ENCODE data around the gene MYO1B. TPM values are rescaled to one million over a fixed set of nuclear protein-coding genes. Genes with fewer than 3 reads are reported as not detected.

The MYO1B gene
- total RNA-seq, 1 experiment from 2014 or later, result 43.2 TPM

- no peak overlapping the region for H3K27ac Mint-ChIP-seq
- Histone ChIP-seq H2BK120ac (ENCODE audit: low read depth, low read length, poor library complexity, severe bottlenecking) (no peak overlapping the region), H3K18ac (ENCODE audit: insufficient read length, low read depth, low read length) (no peak overlapping the region), H3K23ac (ENCODE audit: insufficient read length, low read depth, low read length) (peak overlapping the region; percentile 97), H4K20me1 (ENCODE audit: control insufficient read depth, insufficient read depth, insufficient read length) (no peaks in the 10 kb centered on the region), H4K5ac (ENCODE audit: insufficient read length, low read depth, low read length) (no peak overlapping the region), H3T11ph (ENCODE audit: low read length) (no peak overlapping the region), H4K8ac (replicated peaks; ENCODE audit: insufficient read length, low read depth, low read length) (no peak overlapping the region), H3K56ac (ENCODE audit: insufficient read length, low read depth, low read length) (no peak overlapping the region), H3K4ac (ENCODE audit: low read depth, low read length) (no peak overlapping the region), H2AFZ (ENCODE audit: low read length) (no peak overlapping the region), H3K9me3 (ENCODE audit: control insufficient read depth, low read depth, low read length) (no peaks in the 10 kb centered on the region), H3K23me2 (ENCODE audit: insufficient read length, low read depth, low read length, poor library complexity, severe bottlenecking) (no peaks in the 10 kb centered on the region), H3K79me2 (ENCODE audit: insufficient read depth, low read length) (peaks cover 35% of the 10 kb centered on the region; the same call in 1 of the 2 replicates), H2AK5ac (ENCODE audit: insufficient read length, low read length) (no peak overlapping the region), H2BK20ac (ENCODE audit: low read depth, low read length, poor library complexity, severe bottlenecking) (no peak overlapping the region), H3K27ac (ENCODE audit: insufficient read length, low read depth, low read length) (no peak overlapping the region), H3K79me1 (ENCODE audit: insufficient read depth, low read depth, low read length, poor library complexity, severe bottlenecking) (peaks cover 10% of the 10 kb centered on the region), H2BK12ac (ENCODE audit: insufficient read length, low read depth, low read length) (no peak overlapping the region), H3K4me1 (ENCODE audit: insufficient read depth, low read length) (peaks cover 15% of the 10 kb centered on the region), H3K14ac (ENCODE audit: insufficient read depth, low read length) (no peak overlapping the region), H3K27me3 (ENCODE audit: insufficient read depth, low read length) (no peaks in the 10 kb centered on the region), H3K4me2 (ENCODE audit: insufficient read depth, insufficient read length, low read length) (no peak overlapping the region), H3K9ac (ENCODE audit: extremely low read depth, insufficient read length, low read length) (no peak overlapping the region), H4K91ac (ENCODE audit: insufficient read length, low read depth, low read length) (no peak overlapping the region), H2BK5ac (ENCODE audit: insufficient read length, low read length) (no peak overlapping the region), H2BK15ac (ENCODE audit: low read depth, low read length) (no peak overlapping the region)
- no CpG with 5 or more reads among the region's 2 CpGs for WGBS (ENCODE audit: extremely low coverage, insufficient read length, low lambda C conversion rate)
- no peak for TF ChIP-seq CTCF (conservative IDR thresholded peaks at IDR 0.05)
- H3K36me3 Mint-ChIP-seq (ENCODE audit: insufficient read depth in 1 of 3, low read depth in 3 of 3), result no peaks in the 10 kb centered on the region; a peak in 2 of 7 replicates
- peaks cover 53 to 55% of the 10 kb centered on the region in 2 experiments for H3K4me1 Mint-ChIP-seq
- H3K9me3 Mint-ChIP-seq, result no peaks in the 10 kb centered on the region
- no peaks in the 10 kb centered on the region for H3K27me3 Mint-ChIP-seq (ENCODE audit: low read depth)
- H3K4me3 Mint-ChIP-seq, result no peak overlapping the region
- no peak for DNase-seq
These were observed 17.8 kb downstream of the MYO1B start for GRCh38 chr2:191263050-191263449.

Measured in H9 (cell line).